K562 (cell line): ENCODE measurements around the gene BLOC1S2. TPM values are rescaled to one million over a fixed set of nuclear protein-coding genes. Genes with fewer than 3 reads are reported as not detected.
A peak's percentile ranks its signal among the peaks of the same experiment; 100 is the strongest.
"Not testable (repeated sequence)": the region's sequence is repeated elsewhere in the genome, so short reads cannot be mapped to it uniquely, and the experiment has no call there.

Experiments
- ATAC-seq: fragments of 200-7000 bp; cut with Tn5 transposase; 3 replicates; pipeline ENCODE4 v1.9.1; 2020; ENCODE audit warnings: moderate library complexity
- BruUV-seq: library from RNA; stranded (reverse); fragments of 400-500 nt; replicated peaks from 2 replicates; lab custom pipeline; 2021; lab: Mats Ljungman, UMichigan
- CTCF ChIA-PET: fragments of 300-600 bp; formaldehyde crosslinking; extraction: SDS; loops from one replicate; lab custom pipeline; 2021; ENCODE audit warnings: low intra/inter-chr PET ratio; lab: Yijun Ruan, JAX
- POLR2A ChIA-PET: fragments of 300-600, 350-650 bp; sonication (Branson Sonifier 250); formaldehyde crosslinking; extraction: SDS; loops from one replicate; lab custom pipeline; 2021; ENCODE audit warnings: antibody characterized with exemption, inconsistent platforms; lab: Yijun Ruan, JAX
- DNase-seq, 4 experiments: peaks; one replicate each; pipeline versions ENCODE4 v3.0.0 to v3.0.0-alpha.2; 2011 to 2018; ENCODE audit warnings: low spot score in 3 of 4, mixed read lengths in 3 of 4; ENCODE audit errors: extremely low read depth in 1 of 4
- FAIRE-seq: peaks from 2 replicates; lab custom pipeline; 2011; peaks lifted over from hg19 to GRCh38; lab: Jason Lieb, UNC
- H2AFZ ChIP-seq: 2 replicates; pipeline ENCODE4 v1.6.0; 2011; ENCODE audit warnings: low read depth, low read length, control low read depth, inconsistent platforms
- H3K27ac ChIP-seq: fragments of 200-600 bp; 3 replicates; pipeline ENCODE4 v1.8.0; 2011; ENCODE audit warnings: low read depth, mild to moderate bottlenecking, control low read depth, inconsistent platforms, low read length, moderate library complexity, mixed read lengths; ENCODE audit errors: extremely low read depth
- H3K27me3 ChIP-seq, 2 experiments: fragments of 300-600 bp in 1 of 2; 2 replicates in 1 of 2; 3 replicates in 1 of 2; pipeline versions ENCODE4 v1.6.0 to v1.8.0; 2011; ENCODE audit warnings: inconsistent platforms in 2 of 2, low read length in 2 of 2, mild to moderate bottlenecking in 1 of 2, mixed read lengths in 1 of 2, moderate library complexity in 1 of 2; ENCODE audit not compliant: control insufficient read depth in 2 of 2, insufficient read depth in 2 of 2
- H3K36me3 ChIP-seq: fragments of 300-600 bp; 3 replicates; pipeline ENCODE4 v1.8.0; 2011; ENCODE audit warnings: mild to moderate bottlenecking, low read length, inconsistent platforms; ENCODE audit not compliant: control insufficient read depth, insufficient read depth
- H3K4me1 ChIP-seq, 2 experiments: fragments of 200-600 bp in 1 of 2; replicated peaks in 1 of 2; 2 replicates in 1 of 2; 3 replicates in 1 of 2; pipeline versions ENCODE4 v1.5.1 to v1.8.0; 2011; ENCODE audit warnings: inconsistent platforms in 2 of 2, low read length in 2 of 2, mild to moderate bottlenecking in 1 of 2, mixed read lengths in 1 of 2, moderate library complexity in 1 of 2; ENCODE audit not compliant: control insufficient read depth in 2 of 2, insufficient read depth in 2 of 2
- H3K4me2 ChIP-seq: 2 replicates; pipeline ENCODE4 v1.6.1; 2011; ENCODE audit warnings: low read length, control low read depth, inconsistent platforms, mixed read lengths; ENCODE audit not compliant: insufficient read depth
- H3K4me3 ChIP-seq: fragments of 200-600 bp; sonication (generic), shearing (Covaris generic); 2 replicates; pipeline ENCODE4 v1.5.1; 2016; ENCODE audit warnings: control low read depth, inconsistent platforms
- H3K79me2 ChIP-seq: fragments of 200-600 bp; 3 replicates; pipeline ENCODE4 v1.8.0; 2011; ENCODE audit warnings: low read length, inconsistent platforms; ENCODE audit not compliant: control insufficient read depth, insufficient read depth
- H3K9ac ChIP-seq, 2 experiments: 2 replicates each; pipeline versions ENCODE4 v1.6.0 to v1.6.1; 2011; ENCODE audit warnings: low read depth in 2 of 2, low read length in 2 of 2, control low read depth in 1 of 2, inconsistent platforms in 1 of 2, mild to moderate bottlenecking in 1 of 2, mixed read lengths in 1 of 2; ENCODE audit not compliant: insufficient read depth in 1 of 2
- H3K9me1 ChIP-seq: one replicate; pipeline ENCODE4 v1.6.0; 2011; ENCODE audit warnings: inconsistent platforms, mild to moderate bottlenecking, low read length, moderate library complexity; ENCODE audit not compliant: control insufficient read depth, insufficient read depth
- H3K9me3 ChIP-seq: replicated peaks from 2 replicates; pipeline ENCODE4 v1.5.1; 2011; ENCODE audit warnings: low read depth, low read length, inconsistent platforms; ENCODE audit not compliant: control insufficient read depth, insufficient read depth
- H4K20me1 ChIP-seq: replicated peaks from 2 replicates; pipeline ENCODE4 v1.6.1; 2011; ENCODE audit warnings: low read length, inconsistent platforms, mixed read lengths; ENCODE audit not compliant: control insufficient read depth, insufficient read depth
- ELF4 ChIP-seq: fragments of 450-650 bp; formaldehyde crosslinking; IDR thresholded peaks from 2 replicates; pipeline ENCODE4 v1.4.0; 2022; ENCODE audit warnings: missing genetic modification characterization
- REST ChIP-seq, 2 experiments: fragments of 450-650 bp; formaldehyde crosslinking in 1 of 2; IDR thresholded peaks; 2 replicates each; pipeline versions ENCODE4 v1.4.0 to v1.6.1; 2014 to 2020; ENCODE audit warnings: mild to moderate bottlenecking in 2 of 2, borderline replicate concordance in 1 of 2, low read depth in 1 of 2
- TCF15 ChIP-seq: fragments of 250-450 bp; sonication (Bioruptor Pico); IDR thresholded peaks from 2 replicates; pipeline ENCODE4 v1.8.0; 2022; ENCODE audit warnings: moderate library complexity, mild to moderate bottlenecking, inconsistent platforms
- ZNF408 ChIP-seq: fragments of 250-450 bp; sonication (Bioruptor Pico); IDR thresholded peaks from 2 replicates; pipeline ENCODE4 v1.4.0; 2020; ENCODE audit warnings: low read depth, mild to moderate bottlenecking, moderate library complexity
- ZNF695 ChIP-seq: fragments of 450-650 bp; formaldehyde crosslinking; IDR thresholded peaks from 2 replicates; pipeline ENCODE4 v1.4.0; 2020; ENCODE audit warnings: mild to moderate bottlenecking, moderate library complexity
- WGBS: fragments of 100-300 bp; shearing (Covaris generic); methylation state at CpG from one replicate; pipeline ENCODE4 v1.1.6; 2016; ENCODE audit warnings: low coverage, mixed read lengths; ENCODE audit not compliant: insufficient coverage; ENCODE audit errors: missing lambda C conversion rate; 5-methylcytosine and 5-hydroxymethylcytosine counted together
- in situ Hi-C: fragments of 300-500 bp; cut with MboI; formaldehyde crosslinking; loops from 4 replicates; pipeline ENCODE4 v1.15.0; 2018; ENCODE audit warnings: inconsistent platforms, mixed read lengths
- intact Hi-C: fragments of 100-400 bp; cut with micrococcal nuclease; formaldehyde crosslinking; loops from 2 replicates; pipeline ENCODE4 v1.14.2; 2022
- polyA plus RNA-seq, 8 experiments: library from polyadenylated mRNA; depleted of rRNA in 4 of 8; stranded (reverse) in 5 of 8; unstranded in 3 of 8; fragments of >200 nt; fragmentation: Nextera tagmentation in 2 of 8; fragmentation: Illumina TruSeq in 1 of 8; extraction: Ambion mirVana in 2 of 8; extraction: Trizol in 1 of 8; gene quantifications; 2 replicates each; pipeline versions ENCODE4 v1.2.1 to v1.2.3, GENCODE V29; 2011 to 2014; ENCODE audit warnings: inconsistent platforms in 1 of 8, missing spikeins in 1 of 8
- total RNA-seq, 7 experiments: library from RNA; depleted of rRNA in 6 of 7; stranded (reverse); fragments of >200 nt in 6 of 7; fragmentation: Illumina TruSeq in 2 of 7; extraction: Trizol in 2 of 7; gene quantifications; 2 replicates each; pipeline versions ENCODE4 v1.2.1 to v1.2.3, GENCODE V29; 2011 to 2021; ENCODE audit warnings: low replicate concordance in 1 of 7

BLOC1S2 gene
- total and polyA plus RNA-seq, 9 of the 15 experiments (the other 6 are each of a cell fraction or from before 2014, with no cell fraction given) = 29.5 to 45.8 (median 34.9) TPM

- in situ Hi-C loops, CTCF ChIA-PET, FAIRE-seq, H4K20me1 ChIP-seq, intact Hi-C loops, H3K4me2 ChIP-seq, POLR2A ChIA-PET, H3K4me3 ChIP-seq, H3K9me3 ChIP-seq, ATAC-seq, H3K4me1 ChIP-seq, H3K9ac ChIP-seq, H3K36me3 ChIP-seq, H3K27ac ChIP-seq, H2AFZ ChIP-seq, H3K79me2 ChIP-seq, DNase-seq, H3K9me1 ChIP-seq, BruUV-seq: not testable (repeated sequence)
- peaks cover 13 to 24% of the 10 kb centered on the region in 2 experiments for H3K27me3 ChIP-seq
- 2% methylated on average over 4 of the region's 5 CpGs for WGBS
Observed at GRCh38 chr10:100301123-100301522, 14.6 kb upstream of the BLOC1S2 start.

GRCh38 chr10:100297242-100297641 lies 10.8 kb upstream of the BLOC1S2 start:
- Histone ChIP-seq H3K36me3 (no peaks in the 10 kb centered on the region), H3K4me2 (no peak overlapping the region), H3K9me1 (no peaks in the 10 kb centered on the region), H3K27ac (no peak overlapping the region), H3K4me3 (no peak overlapping the region), H3K9me3 (no peaks in the 10 kb centered on the region), H2AFZ (no peak overlapping the region), H4K20me1 (no peaks in the 10 kb centered on the region), H3K79me2 (no peaks in the 10 kb centered on the region), H3K9ac (0 out of 4 replicates have a peak overlapping the region, but pooled peaks of 1 of the 2 experiments have one; percentile 9), H3K27me3 (peaks cover 5 to 22% of the 10 kb centered on the region in 2 experiments), H3K4me1 (no peaks in the 10 kb centered on the region; a peak in 1 of 5 replicates)
- DNase-seq (no peak), ATAC-seq (no peak), FAIRE-seq (no peak)
- CTCF ChIA-PET = no interaction called here
- POLR2A ChIA-PET = interaction anchor here (0.5 to 3.4 kb wide), 3 partner anchors 11 to 266 kb away, joined by 3 to 11 read pairs (median 3); partner anchors contain the start of gene BLOC1S2
- intact Hi-C loops (no loop called here), in situ Hi-C loops (no loop called here)
- no TSS peak for BruUV-seq
- 16% methylated on average over 8 of the region's 9 CpGs for WGBS
- TF ChIP-seq ZNF695 (CRISPR knock-in tag) (no peak), ZNF408 (CRISPR knock-in tag) (no peak), TCF15 (no peak), REST (IDR thresholded peaks at IDR 0.05; ENCODE audit: borderline replicate concordance) (peak; percentile 56), REST (CRISPR knock-in tag; IDR thresholded peaks at IDR 0.05; ENCODE audit: low read depth) (no peak), ELF4 (CRISPR knock-in tag) (no peak)
